ENCODE measurements around the gene POLDIP3. TPM values are rescaled to one million over a fixed set of nuclear protein-coding genes. Genes with fewer than 3 reads are reported as not detected.

Gene POLDIP3
- total and polyA plus RNA-seq, 3 experiments from 2014 or later, result 78.0 to 82.8 (median 80.0) TPM

DNA sequence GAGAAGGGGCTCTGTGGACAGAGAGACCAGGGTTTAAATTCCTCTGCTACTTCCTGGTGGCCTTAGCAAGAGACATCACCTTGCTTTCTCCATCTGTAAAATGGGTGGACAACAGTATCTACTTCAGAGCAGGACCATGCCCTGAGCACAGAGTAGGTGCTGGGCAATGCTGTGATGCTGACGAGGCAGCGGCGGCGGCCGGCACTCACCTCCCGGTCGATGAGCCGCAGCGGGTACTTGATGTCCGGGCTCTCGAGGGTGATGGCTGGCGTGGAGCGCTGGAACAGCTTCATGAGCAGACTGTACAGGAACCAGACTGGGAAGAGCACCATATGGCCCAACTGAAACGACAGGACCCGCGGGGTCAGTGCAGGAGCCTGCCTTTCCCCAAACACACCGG lies 21.8 kb upstream of the POLDIP3 start:
- Mint-ChIP-seq H3K4me1 (peaks cover 0 to 18% (median 0%) of the 10 kb centered on the region in 3 donors), H3K4me3 (no peak overlapping the region), H3K27ac (peak overlapping the region in 2 of 8 donors; percentile 47 to 63), H3K27me3 (no peaks in the 10 kb centered on the region), H3K36me3 (peaks cover 0 to 51% (median 5%) of the 10 kb centered on the region in 3 donors), H3K9me3 (no peaks in the 10 kb centered on the region)
- Histone ChIP-seq H3K4me3 (ENCODE audit: low read length) (no peak overlapping the region), H3K27ac (ENCODE audit: low read depth, low read length) (no peak overlapping the region), H3K4me1 (ENCODE audit: insufficient read depth, low read length) (no peaks in the 10 kb centered on the region), H3K27me3 (ENCODE audit: insufficient read depth, low read length, poor library complexity, severe bottlenecking) (no peaks in the 10 kb centered on the region), H3K9me3 (ENCODE audit: low read length) (no peaks in the 10 kb centered on the region), H3K36me3 (ENCODE audit: insufficient read depth, low read length) (peaks cover 5% of the 10 kb centered on the region)
- CTCF ChIA-PET, result no interaction called here
- DNase-seq, result no peak
- POLR2A ChIA-PET, result no interaction called here

DNA sequence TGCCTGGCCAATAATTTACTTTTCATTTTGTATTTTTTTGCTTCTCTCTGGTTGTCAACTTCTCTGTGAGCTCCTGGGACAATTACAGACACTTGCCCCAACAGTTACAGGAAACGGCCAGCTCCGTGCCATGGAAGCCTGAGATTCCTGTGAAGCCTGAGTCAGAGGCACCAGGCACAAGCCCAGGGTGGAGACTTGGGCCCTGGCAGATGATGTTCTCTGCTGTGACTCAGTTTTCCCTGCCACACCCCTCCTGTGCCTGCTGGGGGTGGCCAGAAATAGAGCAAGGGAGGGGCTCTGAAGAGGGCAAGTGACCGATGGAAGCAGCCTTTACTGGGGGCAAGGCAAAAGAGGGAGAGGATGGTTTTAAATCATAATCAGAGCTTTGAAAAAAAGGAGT lies 20.8 kb upstream of the POLDIP3 start:
- H3K4me3 Mint-ChIP-seq, result no peak overlapping the region
- H3K27ac Mint-ChIP-seq, result no peak overlapping the region
- H3K27me3 Mint-ChIP-seq, result no peaks in the 10 kb centered on the region
- H3K9me3 ChIP-seq (ENCODE audit: low read length), result no peaks in the 10 kb centered on the region
- peaks cover 8% of the 10 kb centered on the region for H3K36me3 ChIP-seq (ENCODE audit: insufficient read depth, low read length)
- H3K36me3 Mint-ChIP-seq, result peaks cover 0 to 58% (median 5%) of the 10 kb centered on the region in 3 donors
- no peaks in the 10 kb centered on the region for H3K9me3 Mint-ChIP-seq
- H3K4me3 ChIP-seq (ENCODE audit: low read length), result no peak overlapping the region
- no peaks in the 10 kb centered on the region for H3K27me3 ChIP-seq (ENCODE audit: insufficient read depth, low read length, poor library complexity, severe bottlenecking)
- no peaks in the 10 kb centered on the region for H3K4me1 ChIP-seq (ENCODE audit: insufficient read depth, low read length)
- H3K27ac ChIP-seq (ENCODE audit: low read depth, low read length), result no peak overlapping the region
- no peak for DNase-seq
- ChIA-PET CTCF (interaction anchor here (1.3 kb wide), 1 partner anchor 9 kb away, joined by 3 read pairs; no protein-coding TSS in a partner anchor), POLR2A (no interaction called here)
- H3K4me1 Mint-ChIP-seq, result peaks cover 0 to 16% (median 0%) of the 10 kb centered on the region in 3 donors

DNA sequence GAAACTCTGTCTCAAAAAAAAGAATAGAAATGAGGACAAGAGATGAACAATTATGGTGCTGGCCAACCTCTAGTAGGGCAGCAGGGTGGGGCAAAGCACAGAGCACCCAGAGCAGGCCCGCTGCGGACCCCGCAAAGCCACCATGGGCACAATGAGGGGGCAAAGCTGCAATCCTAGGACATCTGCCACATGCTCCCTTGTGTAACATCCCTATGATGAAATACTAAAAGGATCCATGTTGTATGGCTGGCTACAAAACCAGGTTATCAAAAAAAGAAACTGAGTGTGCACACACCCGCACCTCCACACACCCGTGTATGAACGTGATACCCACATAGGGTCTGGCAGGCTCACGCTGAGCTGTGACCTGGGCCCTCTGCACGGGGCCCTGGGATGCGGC lies 18.3 kb upstream of the POLDIP3 start:
- ChIA-PET CTCF (no interaction called here), POLR2A (no interaction called here)
- H3K4me3 ChIP-seq (ENCODE audit: low read length), result no peak overlapping the region
- peaks cover 9% of the 10 kb centered on the region for H3K36me3 ChIP-seq (ENCODE audit: insufficient read depth, low read length)
- Mint-ChIP-seq H3K4me1 (peaks cover 0 to 7% (median 0%) of the 10 kb centered on the region in 3 donors), H3K9me3 (no peaks in the 10 kb centered on the region), H3K27me3 (no peaks in the 10 kb centered on the region), H3K36me3 (peaks cover 0 to 80% (median 6%) of the 10 kb centered on the region in 3 donors), H3K4me3 (no peak overlapping the region), H3K27ac (peak overlapping the region in 1 of 8 donors; percentile 9)
- no peak for DNase-seq
- H3K27me3 ChIP-seq (ENCODE audit: insufficient read depth, low read length, poor library complexity, severe bottlenecking), result no peaks in the 10 kb centered on the region
- H3K9me3 ChIP-seq (ENCODE audit: low read length), result no peaks in the 10 kb centered on the region
- H3K4me1 ChIP-seq (ENCODE audit: insufficient read depth, low read length), result no peaks in the 10 kb centered on the region
- no peak overlapping the region for H3K27ac ChIP-seq (ENCODE audit: low read depth, low read length)

- ChIA-PET POLR2A (no interaction called here), CTCF (interaction anchor here (1.6 kb wide), 1 partner anchor 11 kb away, joined by 5 read pairs; no protein-coding TSS in a partner anchor)
- Mint-ChIP-seq H3K27me3 (no peaks in the 10 kb centered on the region), H3K4me3 (no peak overlapping the region), H3K9me3 (no peaks in the 10 kb centered on the region), H3K27ac (no peak overlapping the region), H3K36me3 (peaks cover 0 to 81% (median 4%) of the 10 kb centered on the region in 3 donors), H3K4me1 (peaks cover 0 to 3% (median 0%) of the 10 kb centered on the region in 3 donors)
- peaks cover 11% of the 10 kb centered on the region for H3K36me3 ChIP-seq (ENCODE audit: insufficient read depth, low read length)
- no peaks in the 10 kb centered on the region for H3K9me3 ChIP-seq (ENCODE audit: low read length)
- no peak overlapping the region for H3K27ac ChIP-seq (ENCODE audit: low read depth, low read length)
- no peak overlapping the region for H3K4me3 ChIP-seq (ENCODE audit: low read length)
- no peak for DNase-seq
- no peaks in the 10 kb centered on the region for H3K27me3 ChIP-seq (ENCODE audit: insufficient read depth, low read length, poor library complexity, severe bottlenecking)
- no peaks in the 10 kb centered on the region for H3K4me1 ChIP-seq (ENCODE audit: insufficient read depth, low read length)
Observed at GRCh38 chr22:42632096-42632495, 17.4 kb upstream of the POLDIP3 start.

DNA sequence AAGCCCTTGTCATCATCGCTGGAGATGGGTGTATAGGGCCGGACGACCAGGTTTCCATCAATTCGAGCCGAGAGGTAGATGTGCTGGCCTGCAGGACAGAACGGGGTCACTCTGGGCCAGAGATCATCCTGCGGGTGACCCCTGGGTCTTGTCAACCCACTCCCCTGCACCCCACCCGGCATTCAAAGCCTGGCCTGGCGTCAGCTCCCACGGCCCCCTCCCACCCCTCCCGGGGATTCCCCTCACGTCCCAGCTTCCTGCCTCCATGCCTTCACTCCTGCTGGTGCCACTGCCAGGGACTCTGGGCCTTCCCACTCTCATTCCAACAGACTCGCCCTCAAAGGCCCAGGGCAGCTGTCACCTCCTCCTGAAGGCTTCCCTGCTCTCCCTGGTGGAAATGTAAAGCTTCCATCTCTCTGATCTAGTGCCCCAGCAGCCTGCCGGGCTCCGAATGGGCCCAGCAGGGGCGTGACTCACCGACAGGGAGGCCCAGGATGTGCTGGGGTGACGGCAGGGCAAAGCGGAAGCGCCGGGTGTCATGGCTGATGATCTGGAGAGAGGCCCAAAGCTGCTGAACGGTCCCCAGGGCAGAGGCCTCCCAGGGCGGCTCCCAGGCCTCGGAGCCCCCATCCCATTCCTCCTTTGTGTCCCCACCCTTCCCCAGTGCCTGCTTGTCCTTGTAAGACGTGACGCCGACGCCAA lies 16.4 kb upstream of the POLDIP3 start:
- H3K4me1 ChIP-seq (ENCODE audit: insufficient read depth, low read length), result no peaks in the 10 kb centered on the region
- Mint-ChIP-seq H3K36me3 (peaks cover 0 to 77% (median 4%) of the 10 kb centered on the region in 3 donors), H3K27ac (peak overlapping the region in 1 of 8 donors; percentile 73), H3K27me3 (no peaks in the 10 kb centered on the region), H3K4me1 (no peaks in the 10 kb centered on the region), H3K9me3 (no peaks in the 10 kb centered on the region), H3K4me3 (no peak overlapping the region)
- no peak overlapping the region for H3K4me3 ChIP-seq (ENCODE audit: low read length)
- DNase-seq, result no peak
- H3K36me3 ChIP-seq (ENCODE audit: insufficient read depth, low read length), result peaks cover 17% of the 10 kb centered on the region
- POLR2A ChIA-PET, result no interaction called here
- H3K27me3 ChIP-seq (ENCODE audit: insufficient read depth, low read length, poor library complexity, severe bottlenecking), result no peaks in the 10 kb centered on the region
- no peak overlapping the region for H3K27ac ChIP-seq (ENCODE audit: low read depth, low read length)
- H3K9me3 ChIP-seq (ENCODE audit: low read length), result no peaks in the 10 kb centered on the region
- CTCF ChIA-PET, result interaction anchor here (1.6 kb wide), 1 partner anchor 10 kb away, joined by 5 read pairs; no protein-coding TSS in a partner anchor

- Mint-ChIP-seq H3K9me3 (no peaks in the 10 kb centered on the region), H3K36me3 (peaks cover 0 to 73% (median 3%) of the 10 kb centered on the region in 3 donors), H3K27me3 (no peaks in the 10 kb centered on the region), H3K27ac (no peak overlapping the region), H3K4me3 (no peak overlapping the region), H3K4me1 (no peaks in the 10 kb centered on the region)
- Histone ChIP-seq H3K4me3 (ENCODE audit: low read length) (no peak overlapping the region), H3K27ac (ENCODE audit: low read depth, low read length) (no peak overlapping the region), H3K4me1 (ENCODE audit: insufficient read depth, low read length) (no peaks in the 10 kb centered on the region), H3K9me3 (ENCODE audit: low read length) (no peaks in the 10 kb centered on the region), H3K36me3 (ENCODE audit: insufficient read depth, low read length) (peaks cover 17% of the 10 kb centered on the region), H3K27me3 (ENCODE audit: insufficient read depth, low read length, poor library complexity, severe bottlenecking) (no peaks in the 10 kb centered on the region)
- ChIA-PET CTCF (no interaction called here), POLR2A (no interaction called here)
- DNase-seq, result no peak
Observed at GRCh38 chr22:42630211-42630610, 15.5 kb upstream of the POLDIP3 start.

GRCh38 chr22:42627981-42628380 lies 13.3 kb upstream of the POLDIP3 start:
- Mint-ChIP-seq H3K27ac (peak overlapping the region in 2 of 8 donors; percentile 20 to 84), H3K4me1 (no peaks in the 10 kb centered on the region), H3K27me3 (no peaks in the 10 kb centered on the region), H3K9me3 (no peaks in the 10 kb centered on the region), H3K36me3 (peaks cover 0 to 73% (median 5%) of the 10 kb centered on the region in 3 donors), H3K4me3 (no peak overlapping the region)
- DNase-seq, result no peak
- POLR2A ChIA-PET, result no interaction called here
- Histone ChIP-seq H3K9me3 (ENCODE audit: low read length) (no peaks in the 10 kb centered on the region), H3K27me3 (ENCODE audit: insufficient read depth, low read length, poor library complexity, severe bottlenecking) (no peaks in the 10 kb centered on the region), H3K4me1 (ENCODE audit: insufficient read depth, low read length) (no peaks in the 10 kb centered on the region), H3K36me3 (ENCODE audit: insufficient read depth, low read length) (peaks cover 15% of the 10 kb centered on the region), H3K4me3 (ENCODE audit: low read length) (no peak overlapping the region), H3K27ac (ENCODE audit: low read depth, low read length) (no peak overlapping the region)
- CTCF ChIA-PET, result no interaction called here

- no peaks in the 10 kb centered on the region for H3K9me3 ChIP-seq (ENCODE audit: low read length)
- peak overlapping the region in 1 of 8 donors; percentile 40 for H3K27ac Mint-ChIP-seq
- no peaks in the 10 kb centered on the region for H3K4me1 ChIP-seq (ENCODE audit: insufficient read depth, low read length)
- H3K36me3 ChIP-seq (ENCODE audit: insufficient read depth, low read length), result peaks cover 12% of the 10 kb centered on the region
- no peaks in the 10 kb centered on the region for H3K4me1 Mint-ChIP-seq
- H3K27me3 Mint-ChIP-seq, result no peaks in the 10 kb centered on the region
- ChIA-PET POLR2A (no interaction called here), CTCF (interaction anchor here (0.9 to 1.2 kb wide), 2 partner anchors 16 to 37 kb away, joined by 3 read pairs; no protein-coding TSS in a partner anchor)
- no peak overlapping the region for H3K4me3 Mint-ChIP-seq
- no peak overlapping the region for H3K27ac ChIP-seq (ENCODE audit: low read depth, low read length)
- peaks cover 0 to 69% (median 5%) of the 10 kb centered on the region in 3 donors for H3K36me3 Mint-ChIP-seq
- no peak overlapping the region for H3K4me3 ChIP-seq (ENCODE audit: low read length)
- DNase-seq, result no peak
- no peaks in the 10 kb centered on the region for H3K9me3 Mint-ChIP-seq
- H3K27me3 ChIP-seq (ENCODE audit: insufficient read depth, low read length, poor library complexity, severe bottlenecking), result no peaks in the 10 kb centered on the region
Observed at GRCh38 chr22:42626951-42627625, 12.4 kb upstream of the POLDIP3 start.

All from CD8-positive, alpha-beta memory T cell (primary cell).